ENCODE results near the gene EYS.

DNA sequence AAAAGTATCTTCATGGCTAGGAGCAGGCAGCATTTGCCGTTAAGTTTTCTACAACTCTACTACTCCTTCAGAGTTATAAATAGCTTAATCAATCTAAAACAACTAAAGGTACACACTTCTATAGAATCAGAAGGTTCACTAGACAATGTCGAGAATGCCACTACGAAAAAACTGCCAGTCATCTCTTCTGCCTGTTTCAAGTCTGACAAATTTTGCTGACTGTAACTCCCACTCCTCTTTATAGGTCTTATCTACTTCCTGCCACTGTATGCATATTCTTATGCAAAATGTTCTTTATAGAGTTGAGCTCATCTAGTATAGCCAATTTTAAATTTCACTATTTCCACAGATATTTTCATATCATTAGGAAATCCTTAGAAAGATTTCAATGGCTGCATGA is 160.1 kb downstream of the EYS start:
- TF ChIP-seq, protein P1, sequence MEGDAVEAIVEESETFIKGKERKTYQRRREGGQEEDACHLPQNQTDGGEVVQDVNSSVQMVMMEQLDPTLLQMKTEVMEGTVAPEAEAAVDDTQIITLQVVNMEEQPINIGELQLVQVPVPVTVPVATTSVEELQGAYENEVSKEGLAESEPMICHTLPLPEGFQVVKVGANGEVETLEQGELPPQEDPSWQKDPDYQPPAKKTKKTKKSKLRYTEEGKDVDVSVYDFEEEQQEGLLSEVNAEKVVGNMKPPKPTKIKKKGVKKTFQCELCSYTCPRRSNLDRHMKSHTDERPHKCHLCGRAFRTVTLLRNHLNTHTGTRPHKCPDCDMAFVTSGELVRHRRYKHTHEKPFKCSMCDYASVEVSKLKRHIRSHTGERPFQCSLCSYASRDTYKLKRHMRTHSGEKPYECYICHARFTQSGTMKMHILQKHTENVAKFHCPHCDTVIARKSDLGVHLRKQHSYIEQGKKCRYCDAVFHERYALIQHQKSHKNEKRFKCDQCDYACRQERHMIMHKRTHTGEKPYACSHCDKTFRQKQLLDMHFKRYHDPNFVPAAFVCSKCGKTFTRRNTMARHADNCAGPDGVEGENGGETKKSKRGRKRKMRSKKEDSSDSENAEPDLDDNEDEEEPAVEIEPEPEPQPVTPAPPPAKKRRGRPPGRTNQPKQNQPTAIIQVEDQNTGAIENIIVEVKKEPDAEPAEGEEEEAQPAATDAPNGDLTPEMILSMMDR (IDR thresholded peaks at IDR 0.05): no peak
- TF ChIP-seq POLR2A (IDR thresholded peaks at IDR 0.05) (no peak), POLR2AphosphoS5 (IDR thresholded peaks at IDR 0.05) (no peak)
